GM10266 (cell line): ENCODE measurements around the gene CACNA1F.

Experiments
- DNase-seq: peaks from one replicate; pipeline ENCODE4 v3.0.0; 2012; ENCODE audit errors: extremely low spot score
- CTCF ChIP-seq: IDR thresholded peaks from 2 replicates; pipeline ENCODE4 v1.5.1; 2012; ENCODE audit warnings: mild to moderate bottlenecking, low read depth; ENCODE audit not compliant: control insufficient read depth, insufficient read depth; ENCODE audit errors: missing control alignments

The CACNA1F gene

GRCh38 chrX:49264460-49264859 lies 31.3 kb upstream of the CACNA1F start, which contains the start of gene FOXP3:
Gene FOXP3 (minus strand): TSS chrX:49264710. CDS start chrX:49258505, 6,205 bp downstream.
- DNase-seq = no peak
- TF ChIP-seq CTCF = no peak

GRCh38 chrX:49263631-49264030 lies 30.5 kb upstream of the CACNA1F start:
- no peak for DNase-seq
- no peak for TF ChIP-seq CTCF

- DNase-seq = no peak
- no peak for TF ChIP-seq CTCF
Measured at GRCh38 chrX:49262603-49263002, 29.5 kb upstream of the CACNA1F start.

- no peak for DNase-seq
- TF ChIP-seq CTCF = no peak
Measured at GRCh38 chrX:49260221-49260985, 27.3 kb upstream of the CACNA1F start.

GRCh38 chrX:49258749-49259124 lies 25.6 kb upstream of the CACNA1F start:
- no peak for TF ChIP-seq CTCF
- no peak for DNase-seq

GRCh38 chrX:49257846-49258748 lies 25.0 kb upstream of the CACNA1F start:
- no peak for TF ChIP-seq CTCF
- no peak for DNase-seq
